Kidney capillary endothelial cell (primary cell): Measurements from ENCODE around the gene F7.

Experiments
- DNase-seq: peaks from one replicate; pipeline ENCODE4 v3.0.0-alpha.2; 2018; ENCODE audit warnings: low spot score

Gene F7

GRCh38 chr13:113118261-113119021, 12.8 kb downstream of the F7 start:
- DNase-seq: no peak

DNA sequence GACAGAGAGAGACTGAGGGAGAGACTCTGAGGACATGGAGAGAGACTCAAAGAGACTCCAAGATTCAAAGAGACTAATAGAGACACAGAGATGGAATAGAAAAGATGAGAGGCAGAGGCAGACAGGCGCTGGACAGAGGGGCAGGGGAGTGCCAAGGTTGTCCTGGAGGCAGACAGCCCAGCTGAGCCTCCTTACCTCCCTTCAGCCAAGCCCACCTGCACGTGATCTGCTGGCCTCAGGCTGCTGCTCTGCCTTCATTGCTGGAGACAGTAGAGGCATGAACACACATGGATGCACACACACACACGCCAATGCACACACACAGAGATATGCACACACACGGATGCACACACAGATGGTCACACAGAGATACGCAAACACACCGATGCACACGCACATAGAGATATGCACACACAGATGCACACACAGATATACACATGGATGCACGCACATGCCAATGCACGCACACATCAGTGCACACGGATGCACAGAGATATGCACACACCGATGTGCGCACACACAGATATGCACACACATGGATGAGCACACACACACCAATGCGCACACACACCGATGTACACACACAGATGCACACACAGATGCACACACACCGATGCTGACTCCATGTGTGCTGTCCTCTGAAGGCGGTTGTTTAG, 13.7 kb downstream of the F7 start:
- no peak for DNase-seq

DNA sequence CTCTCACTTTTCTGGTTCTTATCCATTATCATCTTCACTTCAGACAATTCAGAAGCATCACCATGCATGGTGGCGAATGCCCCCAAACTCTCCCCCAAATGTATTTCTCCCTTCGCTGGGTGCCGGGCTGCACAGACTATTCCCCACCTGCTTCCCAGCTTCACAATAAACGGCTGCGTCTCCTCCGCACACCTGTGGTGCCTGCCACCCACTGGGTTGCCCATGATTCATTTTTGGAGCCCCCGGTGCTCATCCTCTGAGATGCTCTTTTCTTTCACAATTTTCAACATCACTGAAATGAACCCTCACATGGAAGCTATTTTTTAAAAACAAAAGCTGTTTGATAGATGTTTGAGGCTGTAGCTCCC, 14.2 kb downstream of the F7 start:
- DNase-seq: no peak

GRCh38 chr13:113120300-113121182, 14.9 kb downstream of the F7 start:
- no peak for DNase-seq

GRCh38 chr13:113121183-113121927, 15.8 kb downstream of the F7 start:
- no peak for DNase-seq

DNA sequence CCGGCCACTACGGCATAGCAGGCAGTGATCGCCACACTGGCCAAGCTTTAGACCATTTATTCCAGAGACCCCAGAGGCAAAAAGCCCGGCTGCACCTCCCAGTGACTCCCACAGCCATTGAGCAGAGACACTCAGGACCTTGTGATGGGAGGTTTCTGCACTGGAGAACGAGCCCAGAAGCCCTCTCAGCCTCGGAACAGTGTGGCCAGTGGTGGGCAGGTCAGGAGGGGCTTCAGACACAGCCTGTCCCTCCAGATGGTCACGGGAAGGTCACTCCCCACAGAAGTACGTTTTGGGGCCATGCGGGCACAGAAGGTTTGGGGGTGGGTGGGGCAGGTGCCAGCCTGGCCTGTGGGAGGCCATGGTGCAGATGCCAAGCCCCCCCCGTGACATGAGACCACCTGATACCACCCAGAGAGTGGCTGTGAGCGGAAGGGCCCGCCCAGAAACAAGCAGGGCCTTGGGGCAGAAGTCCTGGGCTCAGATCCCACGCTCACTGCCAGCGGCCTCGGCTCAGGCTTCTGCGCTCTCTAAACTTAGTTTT, 16.4 kb downstream of the F7 start:
- no peak for DNase-seq

DNA sequence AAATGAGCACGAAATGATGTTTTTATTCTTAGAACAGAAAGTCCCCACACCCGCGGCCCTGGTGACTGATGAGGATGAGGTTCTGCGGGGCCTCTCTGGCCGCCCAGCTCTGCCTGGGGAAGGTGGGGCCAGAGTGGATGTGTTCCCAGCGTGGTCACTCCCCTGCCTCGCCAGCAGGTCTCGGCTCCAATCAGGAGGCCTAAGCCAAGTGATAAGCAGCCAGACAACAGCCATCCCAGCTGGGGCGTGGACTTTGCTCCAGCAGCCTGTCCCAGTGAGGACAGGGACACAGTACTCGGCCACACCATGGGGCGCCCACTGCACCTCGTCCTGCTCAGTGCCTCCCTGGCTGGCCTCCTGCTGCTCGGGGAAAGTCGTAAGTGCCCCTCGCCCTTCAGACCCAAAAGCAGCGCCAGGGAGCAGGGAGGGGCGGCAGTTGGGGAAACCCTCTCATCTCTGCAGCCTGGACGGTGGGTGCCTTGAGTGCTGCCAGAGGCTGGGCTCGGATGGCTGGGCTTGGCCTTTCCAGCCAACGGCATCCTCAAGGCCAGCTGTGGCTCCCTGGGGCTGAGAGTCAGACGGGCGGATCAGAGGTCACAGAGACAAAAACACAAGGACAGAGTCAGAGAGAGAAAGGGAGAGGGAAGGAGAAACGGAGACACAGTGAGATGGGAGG, 17.1 kb downstream of the F7 start, which contains the start of gene F10:
Gene F10, plus strand, starts transcription at position 250 of the 676 bp plus-strand sequence. Its CDS starts 57 bp downstream, at position 307.
- no peak for DNase-seq

- DNase-seq: no peak
Measured at GRCh38 chr13:113123226-113124201, 17.9 kb downstream of the F7 start.

GRCh38 chr13:113124211-113124970, 18.8 kb downstream of the F7 start:
- DNase-seq: no peak

DNA sequence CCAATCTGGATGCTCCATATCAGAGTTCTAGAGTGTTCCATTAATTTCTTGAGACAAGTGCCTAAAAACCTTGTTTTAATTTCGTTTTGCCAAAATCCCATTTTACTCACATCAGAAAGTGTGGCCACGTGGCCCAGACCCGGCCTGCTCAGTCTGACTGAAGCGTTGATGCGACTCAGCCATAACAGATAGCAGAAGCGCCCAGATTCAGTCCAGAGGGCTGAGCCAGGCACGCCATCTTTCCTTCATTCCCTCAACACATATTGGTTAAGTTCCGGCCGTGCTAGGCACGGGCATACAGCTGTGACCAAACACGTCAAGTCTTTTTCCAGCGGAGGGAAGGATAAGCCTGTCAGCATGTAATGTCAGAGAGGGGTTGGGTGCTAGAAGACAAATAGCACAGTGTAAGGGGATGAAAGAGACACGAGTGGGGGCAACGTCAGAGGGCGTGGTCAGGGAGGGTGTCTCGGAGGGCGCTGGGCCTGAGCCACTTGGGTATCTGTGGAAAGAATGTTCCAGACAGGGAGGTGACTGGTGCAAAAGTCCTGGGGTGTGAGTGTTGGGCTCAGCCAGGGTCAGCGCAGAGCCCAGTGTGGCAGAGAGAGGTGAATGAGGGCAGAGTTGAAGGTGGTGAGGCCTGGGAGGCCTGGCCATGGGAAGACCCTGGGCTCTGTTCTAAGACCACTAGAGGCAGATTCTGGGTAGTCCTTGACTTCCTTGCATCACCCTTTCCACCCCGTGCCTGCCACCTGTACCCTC, 20.1 kb downstream of the F7 start:
- no peak for DNase-seq

GRCh38 chr13:113126265-113127150, 20.9 kb downstream of the F7 start:
- no peak for DNase-seq

DNA sequence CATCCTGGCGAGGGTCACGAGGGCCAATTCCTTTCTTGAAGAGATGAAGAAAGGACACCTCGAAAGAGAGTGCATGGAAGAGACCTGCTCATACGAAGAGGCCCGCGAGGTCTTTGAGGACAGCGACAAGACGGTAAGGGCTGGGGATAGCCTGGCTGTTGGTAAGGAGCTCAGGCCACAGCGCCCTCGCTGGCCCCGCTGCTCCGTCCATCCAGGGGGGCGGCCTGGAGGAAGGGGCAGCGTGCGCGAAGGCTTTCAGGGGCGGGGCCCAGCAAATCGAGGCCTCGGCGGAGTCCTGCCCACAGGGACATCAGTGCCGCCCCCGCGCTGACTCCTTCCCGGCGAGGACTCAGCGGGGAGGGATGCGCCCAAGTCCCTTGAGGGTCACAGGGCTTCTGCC, 23.9 kb downstream of the F7 start:
- no peak for DNase-seq

GRCh38 chr13:113129921-113130750, 24.5 kb downstream of the F7 start:
- no peak for DNase-seq

DNA sequence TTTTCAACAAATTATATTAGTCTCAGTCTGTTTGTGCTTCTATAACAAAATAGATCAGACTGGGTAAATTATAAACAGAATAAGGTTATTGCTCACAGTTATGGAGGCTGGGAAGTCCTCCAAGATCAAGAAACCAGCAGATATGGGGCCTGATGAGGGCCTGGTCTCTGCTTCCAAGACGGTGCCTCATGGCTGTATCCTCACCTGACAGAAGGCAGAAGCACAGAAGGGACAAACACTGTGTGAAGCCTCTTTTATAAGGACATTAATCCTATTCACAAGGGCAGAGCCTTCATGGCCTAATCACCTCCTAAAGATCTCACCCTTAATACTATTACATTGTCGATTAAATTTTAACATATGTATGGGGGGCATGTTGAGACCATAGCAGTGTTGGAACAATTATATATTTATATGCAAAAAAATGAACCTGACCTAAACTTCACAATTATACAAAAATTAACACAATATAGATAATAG, 29.7 kb downstream of the F7 start:
- DNase-seq: no peak

DNA sequence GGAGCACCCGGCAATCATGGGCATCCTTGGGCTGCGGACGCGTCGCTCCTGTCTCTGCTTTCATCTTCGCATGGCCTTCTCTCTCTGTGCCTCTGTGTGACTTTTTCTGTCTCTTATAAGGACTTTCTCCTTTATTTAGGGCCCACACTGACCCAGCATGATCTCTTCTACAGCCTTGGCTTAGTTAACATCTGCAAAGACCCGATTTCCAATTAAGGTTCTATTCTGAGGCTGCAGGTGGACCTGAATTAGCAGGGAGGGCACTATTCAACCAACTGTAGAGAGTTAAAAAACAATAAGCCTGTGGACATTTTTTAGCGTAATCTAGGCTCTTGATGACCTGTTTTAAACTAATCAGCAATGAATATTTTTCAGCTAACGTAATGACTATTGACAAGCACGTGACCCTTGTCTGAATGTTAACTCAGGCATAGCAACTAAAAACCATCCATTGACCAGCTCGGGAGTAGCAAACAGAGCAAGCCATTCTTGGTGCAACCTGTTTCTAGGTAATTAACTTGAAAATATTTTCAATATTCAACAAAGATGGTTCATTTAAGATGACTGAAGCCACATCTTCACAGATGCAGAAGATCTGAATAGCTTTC, 32.2 kb downstream of the F7 start:
- DNase-seq: no peak
